NCI-H2107 treated with DMSO at 0.1 percent for 48 hours (cell line): ENCODE results near the gene AOAH.

ENCODE experiments used
- DNase-seq: peaks from one replicate; lab custom pipeline; 2025; ENCODE audit not compliant: unreplicated experiment; lab: John Stamatoyannopoulos, UW

AOAH gene

DNA sequence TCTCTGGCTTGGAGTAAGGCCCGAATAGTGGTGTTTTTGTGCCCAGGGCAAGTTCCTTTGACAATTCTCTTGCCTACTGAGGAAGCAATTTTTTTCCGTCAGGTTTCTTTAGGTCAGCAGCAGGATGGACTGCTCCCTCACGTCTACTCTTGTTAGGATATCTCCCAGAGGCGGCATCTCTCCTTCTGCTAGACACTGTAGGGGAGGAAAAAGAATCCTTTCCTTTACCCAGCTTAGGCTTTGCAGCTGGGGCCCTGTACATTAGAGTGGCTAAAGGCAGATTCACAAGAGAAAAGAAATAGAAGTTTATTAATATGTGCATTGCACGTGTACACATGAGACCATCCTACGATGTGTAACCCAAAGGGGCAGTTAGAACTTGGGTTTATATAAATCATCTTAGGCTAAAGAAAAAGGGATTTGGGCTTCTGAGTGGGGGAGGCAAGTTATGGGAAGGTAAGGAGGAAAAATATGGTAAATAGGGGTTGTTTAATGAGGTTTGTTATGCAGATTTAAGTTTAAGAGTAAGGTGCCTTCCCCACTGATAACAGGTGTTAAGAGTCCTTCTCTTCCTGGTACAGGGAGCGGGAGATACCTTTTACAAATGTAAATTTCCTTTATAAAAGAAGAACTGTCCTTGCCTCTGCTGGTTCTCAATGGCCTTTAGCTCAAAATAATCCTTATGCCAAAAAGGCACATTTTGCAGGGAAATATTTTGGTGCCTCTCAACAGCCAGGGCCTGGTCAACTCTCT, 156.4 kb downstream of the AOAH start:
- no peak for DNase-seq

DNA sequence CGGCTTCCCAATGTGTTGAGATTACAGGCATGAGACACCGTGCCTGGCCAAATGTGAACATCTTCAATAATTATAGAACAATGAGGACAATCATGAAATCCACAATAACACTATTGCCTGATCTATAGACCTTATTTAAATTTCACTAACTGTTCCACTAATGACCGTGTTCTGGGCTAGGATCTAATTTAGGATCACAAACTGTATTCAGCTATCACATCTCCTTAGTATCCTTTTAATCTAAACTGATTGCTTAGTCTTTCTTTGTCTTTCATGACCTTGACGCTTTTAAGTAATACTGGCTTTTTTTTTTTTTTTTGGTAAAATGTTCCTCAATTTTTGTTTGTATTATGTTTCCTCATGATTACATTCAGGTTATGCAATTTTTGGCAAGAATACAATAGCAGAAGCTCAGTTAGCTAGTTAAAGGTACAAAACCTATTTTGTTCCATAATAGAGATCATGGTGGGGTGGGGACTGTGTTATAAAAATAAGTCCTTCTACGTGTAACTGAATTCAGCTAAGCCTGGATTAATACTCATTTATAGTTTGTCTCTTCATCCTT, 158.4 kb downstream of the AOAH start:
- peak; percentile 56 for DNase-seq

DNA sequence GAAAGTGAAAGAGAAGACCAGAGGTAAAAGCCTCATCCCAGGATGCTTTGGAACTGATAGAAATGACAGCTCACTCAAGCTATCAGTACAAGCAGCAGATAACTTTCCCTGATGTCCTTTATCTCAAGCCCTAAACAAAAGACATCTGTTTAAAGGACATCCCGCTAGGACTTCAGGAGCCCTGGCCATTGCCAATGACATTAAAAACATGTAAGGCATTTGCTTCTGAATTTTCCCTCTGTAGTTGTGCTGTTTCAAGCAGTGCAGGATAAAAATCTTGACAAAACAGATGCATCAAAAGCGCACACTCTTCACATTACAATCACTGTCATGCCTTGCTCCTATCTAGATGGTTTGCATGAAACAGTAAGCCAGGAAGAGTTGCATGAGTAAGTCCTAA, 159.8 kb downstream of the AOAH start:
- no peak for DNase-seq

DNA sequence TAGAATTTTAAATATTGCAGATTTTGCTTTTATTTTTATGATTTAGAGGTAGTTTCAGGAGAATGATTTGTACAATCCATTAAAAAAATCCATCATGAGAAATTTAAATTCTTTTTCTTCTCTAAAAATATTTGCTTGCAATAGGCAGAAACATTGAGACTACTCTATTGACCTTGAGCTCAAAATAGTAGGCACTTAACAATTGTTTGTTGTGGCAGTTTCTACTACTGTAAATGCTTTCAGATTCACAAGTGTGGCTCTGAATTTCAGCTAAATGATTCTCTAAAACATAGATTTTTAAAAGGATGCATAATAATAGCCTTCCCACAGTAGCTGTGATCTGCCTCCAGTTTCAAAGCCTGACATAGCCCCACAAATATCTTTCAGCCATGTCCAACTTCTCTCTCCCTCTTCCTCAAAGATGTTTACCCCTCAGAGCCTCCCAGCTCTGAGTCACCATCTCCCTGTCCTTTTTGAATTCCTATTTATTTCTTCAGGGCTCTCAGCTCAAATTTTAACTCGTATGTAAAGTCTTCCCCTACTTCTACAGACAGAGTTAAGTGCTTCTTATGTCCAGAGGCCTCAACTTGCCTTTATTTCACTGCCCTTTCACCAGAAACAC, 160.5 kb downstream of the AOAH start:
- no peak for DNase-seq

DNA sequence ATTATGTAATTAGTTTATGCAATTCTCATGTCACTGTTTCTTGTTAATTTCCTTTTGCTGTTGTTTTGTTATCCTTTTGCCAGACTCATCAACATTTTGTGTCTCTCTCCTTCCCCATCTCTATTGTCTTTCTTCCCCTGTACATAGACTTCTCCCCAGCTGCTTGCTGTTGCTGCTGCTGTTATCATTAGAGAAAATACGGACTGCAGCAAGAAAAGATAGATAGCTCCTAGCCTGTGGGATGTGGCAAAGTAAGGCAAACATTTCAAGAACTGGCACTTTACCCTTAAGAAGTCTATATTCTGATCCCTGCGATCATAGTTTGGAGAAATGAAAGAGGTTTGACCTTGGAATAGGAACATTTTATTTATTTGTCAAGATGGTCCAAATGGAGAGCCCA, 162.2 kb downstream of the AOAH start:
- no peak for DNase-seq

DNA sequence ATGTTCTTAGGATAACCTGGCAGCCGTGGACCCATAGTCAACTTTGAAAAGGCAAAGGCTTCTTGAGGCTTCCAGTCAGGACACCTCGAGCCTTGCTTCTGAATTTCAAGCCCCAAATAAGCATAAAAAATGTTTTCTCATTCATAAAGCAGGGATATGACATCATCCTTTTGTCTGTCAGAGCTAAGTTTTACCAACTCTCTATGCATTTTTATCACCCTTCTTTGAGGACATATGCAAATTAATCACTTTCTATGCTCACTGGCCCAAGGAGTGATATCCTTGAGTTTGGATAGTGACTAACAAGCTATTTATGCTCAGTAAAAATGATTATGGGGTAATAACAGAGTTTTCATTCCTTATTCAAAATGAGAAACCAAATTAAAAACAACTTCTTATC, 175.3 kb downstream of the AOAH start:
- DNase-seq: no peak

DNA sequence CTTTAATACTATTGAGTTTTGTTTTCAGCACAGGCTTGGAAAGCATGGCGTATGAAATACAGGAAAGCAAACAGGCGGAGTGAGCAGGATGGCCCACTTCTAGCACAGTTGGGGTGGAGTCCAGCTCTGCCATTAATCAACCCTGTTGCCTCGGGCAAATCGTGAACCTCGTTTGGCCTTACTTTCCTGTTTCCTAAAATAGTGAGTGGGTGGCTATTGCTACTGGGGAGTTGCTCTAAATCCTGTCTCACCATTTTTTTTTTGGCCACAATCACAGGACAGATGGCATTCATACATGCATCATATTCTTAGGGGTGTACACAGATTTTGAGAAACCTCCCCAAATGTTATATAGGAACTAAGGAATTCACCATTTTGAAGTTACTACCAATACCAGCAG, 176.9 kb downstream of the AOAH start:
- no peak for DNase-seq

DNA sequence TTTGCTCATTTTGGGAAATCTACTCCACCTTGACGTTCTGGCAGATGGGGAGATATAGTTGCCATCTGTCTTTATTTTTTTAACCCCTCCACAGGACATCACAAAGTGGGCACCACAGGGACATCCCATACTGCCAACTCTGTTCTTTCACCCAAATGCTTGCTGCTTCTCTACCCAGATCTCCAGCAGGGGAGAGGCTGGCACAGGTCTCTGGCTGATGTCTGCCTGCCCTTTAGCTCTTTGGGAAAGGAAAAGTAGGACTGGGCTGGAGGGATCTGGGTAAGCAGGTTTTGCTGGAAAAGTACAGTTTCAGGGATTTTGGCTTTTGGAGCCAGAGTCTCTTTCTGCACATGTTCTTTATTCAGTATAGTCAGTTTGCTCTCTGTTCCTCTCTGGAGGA, 178.0 kb downstream of the AOAH start:
- no peak for DNase-seq

DNA sequence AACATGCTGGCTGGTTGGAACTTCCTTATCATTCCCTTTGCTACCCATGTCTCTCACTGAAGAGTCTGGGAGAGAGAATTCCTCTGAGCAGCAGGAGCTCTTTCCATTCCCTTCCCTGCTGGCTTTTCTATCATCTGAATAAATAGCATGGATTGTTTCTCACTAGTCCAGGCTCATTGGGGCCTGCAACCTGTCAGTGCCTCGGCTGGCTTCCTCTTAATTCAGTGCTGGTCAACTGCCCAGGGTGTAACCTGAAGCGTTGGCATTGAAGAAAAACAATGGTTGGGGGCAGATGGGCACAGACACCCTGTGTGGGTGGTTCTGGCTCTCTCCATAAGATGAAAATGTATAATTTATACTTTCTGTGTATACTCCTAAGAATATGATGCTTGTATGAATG, 179.0 kb downstream of the AOAH start:
- DNase-seq: no peak

DNA sequence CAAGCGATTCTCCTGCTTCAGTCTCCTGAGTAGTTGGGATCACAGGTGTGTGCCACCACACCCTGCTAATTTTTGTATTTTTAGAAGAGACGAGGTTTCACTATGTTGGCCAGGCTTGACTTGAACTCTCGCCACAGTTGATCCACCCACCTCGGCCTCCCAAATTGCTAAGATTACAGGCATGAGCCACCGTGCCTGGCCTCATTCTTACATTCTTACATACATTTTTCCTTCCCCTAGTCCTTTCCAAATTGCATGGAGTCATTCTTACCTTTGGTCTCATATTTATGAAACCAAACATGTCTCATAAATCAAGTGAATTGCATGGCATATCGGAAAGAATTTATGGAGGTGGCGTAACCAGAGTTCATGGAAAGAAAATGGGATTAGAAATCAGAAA, 186.2 kb downstream of the AOAH start:
- DNase-seq: no peak

DNA sequence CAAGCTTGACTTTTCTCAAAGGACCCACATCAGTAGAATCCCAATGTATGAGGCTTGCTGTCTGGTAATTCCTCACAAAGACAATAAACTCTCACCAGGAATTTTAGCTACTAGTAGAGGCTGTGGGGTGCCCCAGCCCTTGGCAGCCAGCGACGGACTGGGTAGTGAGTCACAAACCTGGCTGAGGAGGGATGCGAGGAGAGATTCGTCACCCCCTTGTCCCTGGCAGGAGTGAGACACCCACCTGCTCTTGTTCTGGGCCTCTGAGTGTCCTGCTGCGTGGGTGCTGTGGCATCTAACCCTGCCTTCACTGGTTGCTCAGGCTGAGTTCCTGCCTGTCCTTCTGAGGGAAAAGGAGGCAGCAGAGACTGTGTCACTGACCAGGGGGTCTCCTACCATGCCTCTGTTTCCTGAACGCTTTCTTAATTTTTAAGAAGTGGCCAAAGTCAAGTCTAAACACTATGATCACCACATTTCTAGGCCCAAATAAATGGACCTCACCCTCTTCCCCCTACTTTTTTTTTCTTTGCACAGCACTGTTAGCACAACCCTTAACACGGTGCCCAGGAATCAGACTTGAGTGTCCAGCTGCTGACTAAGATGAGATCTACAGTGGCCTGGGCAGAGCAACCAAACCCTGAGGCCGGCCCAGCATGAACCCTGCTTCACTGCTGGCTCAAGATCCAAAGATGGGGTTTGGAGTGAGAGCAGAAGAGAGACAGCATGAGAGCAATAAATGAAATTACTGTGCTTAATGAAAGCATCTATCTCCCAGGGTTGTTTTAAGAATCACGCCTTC, 188.2 kb downstream of the AOAH start:
- DNase-seq: no peak

DNA sequence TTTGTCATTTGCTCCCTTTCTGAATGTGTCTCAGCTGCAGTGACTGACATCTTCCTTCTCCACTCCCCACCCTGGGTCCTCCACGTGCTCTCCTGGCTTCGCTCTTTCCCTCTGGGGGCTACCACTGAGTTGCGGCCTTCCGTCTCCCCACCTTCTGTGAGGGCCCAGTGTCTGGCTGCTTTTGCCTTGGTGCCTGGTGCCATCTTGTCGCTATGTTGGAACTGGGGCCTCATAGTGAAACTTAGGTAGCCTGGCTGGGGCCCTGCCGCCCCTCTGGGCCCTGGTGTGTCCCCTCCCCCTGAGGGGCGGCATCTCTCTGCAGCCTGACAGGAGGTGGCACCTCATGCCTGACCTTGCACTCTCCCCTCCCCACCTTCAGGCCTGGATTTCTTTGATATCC, 190.6 kb downstream of the AOAH start:
- DNase-seq: no peak

DNA sequence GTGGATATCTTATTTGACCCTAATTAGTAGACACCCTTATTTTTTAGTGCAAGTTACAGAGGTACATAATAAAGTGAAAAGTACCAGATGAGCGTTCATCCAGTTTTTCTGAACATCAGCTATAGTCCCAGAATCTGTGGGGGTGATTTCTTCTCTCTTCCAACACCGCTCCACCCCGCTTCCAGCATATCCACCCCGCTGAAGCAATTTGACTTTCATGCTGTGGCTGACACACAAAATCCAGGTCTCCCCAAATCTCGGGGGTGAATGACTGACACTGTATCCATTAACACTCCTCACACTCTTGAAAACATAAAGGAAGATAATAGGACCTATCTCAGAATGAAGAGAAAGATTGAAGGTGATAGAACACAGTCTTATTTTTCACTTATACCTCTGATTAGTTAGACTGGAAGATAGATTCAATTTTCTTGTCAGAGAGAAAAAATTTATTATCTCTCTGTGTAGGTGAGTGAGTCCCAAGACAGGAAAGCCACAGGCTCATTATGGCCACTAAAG, 191.3 kb downstream of the AOAH start:
- DNase-seq: no peak

DNA sequence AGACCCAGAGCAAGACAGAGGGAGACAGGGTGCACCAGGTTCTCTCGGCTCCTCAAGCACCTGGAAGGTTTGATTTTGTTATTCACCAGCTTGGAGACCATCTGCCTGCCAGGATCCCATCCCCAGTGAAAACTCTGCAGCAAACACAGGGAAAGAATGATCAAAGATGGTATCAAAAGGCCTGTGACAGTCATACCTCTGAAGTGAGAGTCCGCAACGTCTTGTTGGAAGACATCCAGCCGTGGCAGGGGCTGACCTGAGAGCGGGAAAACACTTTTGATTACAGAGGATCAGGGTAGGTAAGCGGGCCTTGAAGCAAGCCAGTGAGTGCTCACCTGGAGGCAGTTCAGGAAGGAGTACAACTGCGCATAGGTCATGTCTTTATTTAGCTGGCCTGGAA, 192.3 kb downstream of the AOAH start:
- no peak for DNase-seq

DNA sequence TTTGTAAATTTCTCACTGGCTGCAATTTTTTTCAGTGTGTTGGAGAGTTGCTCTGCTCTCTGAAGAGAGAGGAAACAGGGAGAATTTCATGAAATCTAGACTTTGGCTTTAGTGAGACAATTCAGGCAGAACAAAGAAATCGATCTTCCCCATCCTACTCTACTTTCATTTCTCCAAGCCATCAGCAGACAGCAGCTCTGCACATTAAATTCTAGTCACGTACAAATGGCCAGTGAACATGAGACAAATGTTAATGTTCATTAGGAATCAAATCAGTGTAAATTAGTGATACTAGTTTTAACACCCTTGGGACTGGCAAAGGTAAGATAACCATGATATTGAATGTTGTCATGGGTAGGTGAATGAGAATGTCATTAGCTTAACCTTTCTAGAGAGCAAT, 193.8 kb downstream of the AOAH start:
- DNase-seq: no peak

DNA sequence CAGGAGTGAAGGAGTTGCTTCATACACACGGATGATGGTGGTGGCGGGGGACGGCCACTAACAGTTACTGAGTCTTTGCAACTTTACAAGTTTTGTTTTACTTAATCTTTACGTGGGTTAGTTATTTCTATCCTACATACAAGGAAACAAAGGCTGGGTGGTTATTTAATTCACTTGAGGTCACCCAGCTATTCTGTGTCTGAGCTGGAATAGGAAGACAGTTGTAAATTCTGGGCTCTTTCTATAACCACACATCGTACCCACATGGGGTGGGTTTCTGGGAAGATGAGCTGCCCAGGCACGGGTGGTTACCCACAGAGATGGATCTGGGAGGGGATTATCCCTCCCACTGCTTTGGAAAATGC, 196.8 kb downstream of the AOAH start:
- no peak for DNase-seq

DNA sequence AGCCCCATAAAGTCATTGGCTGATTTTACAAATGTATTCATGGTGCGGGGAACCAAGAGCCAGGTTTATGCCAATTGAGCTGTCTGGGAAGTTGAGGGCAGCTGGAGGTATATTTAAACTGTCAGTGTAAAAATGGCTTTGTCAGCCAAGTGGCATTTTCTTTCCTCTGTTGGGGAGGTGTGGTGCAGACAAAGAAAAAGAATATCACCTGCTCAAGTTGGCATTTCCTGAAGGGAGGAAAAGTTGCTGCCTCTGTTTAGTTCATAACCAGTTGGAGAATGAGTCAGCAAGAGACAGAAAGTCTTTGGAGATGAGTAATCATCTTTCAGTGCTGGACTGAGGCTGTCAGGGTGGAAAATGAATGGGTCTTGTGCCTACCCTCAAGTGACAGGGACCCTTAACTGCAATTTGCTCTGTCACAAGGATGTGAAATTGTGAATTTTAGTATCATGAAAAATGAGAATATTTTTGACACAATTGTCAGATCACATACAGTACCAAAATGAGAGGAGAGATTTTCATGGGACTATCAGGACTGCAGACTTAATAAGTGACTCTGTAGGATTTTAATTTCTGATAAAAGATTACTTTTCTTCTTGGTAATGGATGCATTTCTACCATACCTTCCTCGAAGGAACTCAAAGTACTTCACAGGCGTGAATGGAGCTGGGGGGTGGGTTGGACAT, 197.3 kb downstream of the AOAH start:
- peak; percentile 69 for DNase-seq

DNA sequence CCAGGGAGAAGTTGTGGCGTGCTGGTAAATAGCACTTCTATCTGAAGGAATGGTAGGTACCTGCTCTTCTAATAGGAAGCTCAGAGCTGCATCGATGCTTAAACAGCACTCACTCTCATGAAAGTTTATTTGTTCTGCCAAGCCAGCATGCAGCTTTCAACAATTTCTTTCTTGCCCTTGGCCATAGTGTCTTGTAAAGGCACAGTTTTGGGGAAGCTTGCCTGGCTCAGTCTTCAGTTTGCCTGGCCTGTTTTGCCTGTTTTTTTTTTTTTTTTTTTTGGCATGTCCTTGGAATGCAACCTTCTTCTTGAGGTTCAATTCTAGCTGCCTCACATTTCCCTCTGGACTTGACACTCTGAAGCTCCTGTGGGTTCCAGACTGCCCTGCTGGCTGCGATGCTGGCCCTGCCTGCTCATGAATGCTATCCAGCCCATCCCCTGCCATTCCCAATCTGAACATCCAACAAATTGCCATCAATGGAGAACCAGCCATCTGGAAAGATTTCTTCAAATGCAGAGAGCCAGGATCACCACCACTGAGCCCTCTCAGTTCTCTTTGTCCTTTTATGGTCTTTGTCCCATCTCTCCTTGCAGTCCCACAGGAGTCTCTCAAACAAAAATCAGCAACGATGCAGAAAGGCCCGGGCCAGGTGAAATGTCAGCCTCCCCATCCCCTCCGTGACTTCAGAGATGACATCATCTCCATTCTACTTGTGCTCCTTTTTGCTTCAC, 200.8 kb downstream of the AOAH start:
- DNase-seq: no peak

DNA sequence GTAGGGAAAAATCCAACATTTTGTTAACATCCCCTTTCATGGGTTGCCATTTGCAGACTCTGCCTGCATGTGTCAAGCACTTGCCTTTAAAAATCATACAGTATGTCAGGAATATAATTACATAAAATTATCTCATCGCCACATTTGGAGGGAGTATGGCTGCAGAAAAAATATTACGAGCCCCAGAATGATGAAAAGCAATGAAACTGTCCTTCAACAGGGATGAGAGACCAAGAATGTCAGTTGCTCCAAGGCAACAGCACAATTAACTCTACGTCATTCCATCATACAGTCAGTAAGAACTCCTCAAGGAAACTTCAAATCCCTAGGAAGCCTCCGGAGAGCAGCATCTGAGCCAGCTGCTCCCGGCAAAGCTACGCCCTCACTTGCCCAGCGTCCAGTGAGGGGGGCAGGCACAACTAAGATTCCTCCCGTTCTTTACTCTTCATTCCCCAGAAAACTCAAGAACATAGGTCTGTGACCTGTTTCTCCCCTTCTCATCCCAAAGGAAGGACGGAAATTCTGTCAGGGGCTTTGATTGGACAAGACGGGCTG, 201.8 kb downstream of the AOAH start:
- DNase-seq: no peak

DNA sequence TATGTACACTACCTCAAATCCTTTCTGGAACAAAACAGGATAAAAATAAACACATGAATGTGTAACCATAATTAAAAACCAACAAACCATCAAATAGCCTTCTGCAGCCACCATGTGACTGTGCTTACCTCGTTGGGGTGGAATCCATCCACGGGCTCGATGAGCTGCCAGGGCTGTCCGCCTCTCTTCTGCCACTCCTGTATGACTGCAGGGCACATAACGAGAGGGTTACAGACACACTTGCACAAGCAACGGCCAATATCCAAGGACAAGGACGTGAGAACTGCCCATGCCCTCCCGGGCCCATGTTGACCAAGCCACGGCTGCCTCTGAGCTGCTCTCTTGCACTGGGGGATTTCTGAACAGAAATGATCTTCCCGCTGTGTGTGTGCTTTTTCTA, 202.4 kb downstream of the AOAH start:
- no peak for DNase-seq
